Astrocyte of the spinal cord (primary cell): ENCODE measurements around the gene OVOL2.

Experiments used
- DNase-seq: peaks from one replicate; pipeline ENCODE4 v3.0.0; 2011; ENCODE audit warnings: low read depth, low spot score
- H3K4me3 ChIP-seq: 2 replicates; pipeline ENCODE4 v1.5.1; 2011; ENCODE audit warnings: low read depth, mild to moderate bottlenecking, low read length, moderate library complexity
- CTCF ChIP-seq: IDR thresholded peaks from 2 replicates; pipeline ENCODE4 v1.5.1; 2012; ENCODE audit warnings: low read depth, mild to moderate bottlenecking, low read length, inconsistent platforms
- in situ Hi-C: cut with HindIII; loops from 2 replicates; pipeline ENCODE4 v1.10.0; 2017; ENCODE audit warnings: low sequenced_read_pairs

The OVOL2 gene

DNA sequence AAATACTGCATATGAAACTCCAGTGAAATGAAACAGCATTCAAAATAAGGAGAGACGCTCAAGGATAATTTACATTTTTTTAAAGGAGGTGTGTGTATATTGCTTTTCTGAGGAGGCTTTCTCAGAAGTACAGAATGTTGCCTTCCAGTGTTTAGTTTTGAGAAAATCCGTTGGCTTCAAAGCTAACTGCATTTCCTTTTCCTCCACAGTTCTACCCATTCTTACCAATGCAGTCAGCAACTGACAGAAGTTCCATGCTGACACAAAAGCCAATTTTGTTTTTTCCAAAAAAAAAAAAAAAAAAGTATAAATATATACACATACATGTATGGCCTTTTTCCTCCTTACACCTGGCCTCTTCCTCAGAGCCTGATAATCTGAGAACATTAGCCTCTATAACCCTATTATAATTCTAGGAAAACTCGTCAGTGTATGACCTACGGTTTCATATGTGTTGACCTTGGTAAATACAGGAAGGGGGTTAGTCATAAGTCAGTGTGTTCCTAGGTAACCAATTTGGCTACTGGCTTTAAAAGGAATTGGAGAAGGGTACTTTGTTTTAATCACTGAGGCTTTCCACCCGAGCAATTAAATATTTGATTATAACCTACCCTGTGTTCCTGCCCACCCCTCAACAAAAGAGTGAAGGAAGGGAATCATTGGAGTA is 64.7 kb downstream of the OVOL2 start:
- in situ Hi-C loops, result no loop called here
- DNase-seq, result no peak
- no peak for TF ChIP-seq CTCF

GRCh38 chr20:17992224-17992637 is 65.5 kb downstream of the OVOL2 start:
- H3K4me3 ChIP-seq, result no peak overlapping the region
- DNase-seq, result no peak
- TF ChIP-seq CTCF, result no peak
- in situ Hi-C loops, result no loop called here

More for the DNA sequence above, 64.7 kb downstream of the OVOL2 start:
- H3K4me3 ChIP-seq, result no peak overlapping the region

GRCh38 chr20:17990278-17990972 is 67.3 kb downstream of the OVOL2 start:
- in situ Hi-C loops, result no loop called here
- DNase-seq, result no peak
- no peak overlapping the region for H3K4me3 ChIP-seq
- TF ChIP-seq CTCF, result no peak

DNA sequence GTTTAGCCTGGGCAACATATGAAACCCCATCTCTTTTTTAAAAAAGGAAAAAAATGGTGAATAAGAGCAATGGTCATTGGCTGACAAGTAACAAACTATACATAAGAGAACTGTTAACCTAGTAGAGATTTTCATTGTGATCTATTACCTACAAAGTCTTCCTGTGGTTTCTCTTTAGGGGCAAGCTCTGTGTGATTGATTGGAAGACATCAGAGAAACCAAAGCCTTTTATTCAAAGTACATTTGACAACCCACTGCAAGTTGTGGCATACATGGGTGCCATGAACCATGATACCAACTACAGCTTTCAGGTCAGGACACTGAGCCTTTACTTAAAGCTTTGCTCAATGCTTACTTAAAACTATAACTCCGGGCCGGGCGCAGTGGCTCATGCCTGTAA is 69.7 kb downstream of the OVOL2 start:
- H3K4me3 ChIP-seq, result no peak overlapping the region
- TF ChIP-seq CTCF, result no peak
- DNase-seq, result no peak
- in situ Hi-C loops, result no loop called here

DNA sequence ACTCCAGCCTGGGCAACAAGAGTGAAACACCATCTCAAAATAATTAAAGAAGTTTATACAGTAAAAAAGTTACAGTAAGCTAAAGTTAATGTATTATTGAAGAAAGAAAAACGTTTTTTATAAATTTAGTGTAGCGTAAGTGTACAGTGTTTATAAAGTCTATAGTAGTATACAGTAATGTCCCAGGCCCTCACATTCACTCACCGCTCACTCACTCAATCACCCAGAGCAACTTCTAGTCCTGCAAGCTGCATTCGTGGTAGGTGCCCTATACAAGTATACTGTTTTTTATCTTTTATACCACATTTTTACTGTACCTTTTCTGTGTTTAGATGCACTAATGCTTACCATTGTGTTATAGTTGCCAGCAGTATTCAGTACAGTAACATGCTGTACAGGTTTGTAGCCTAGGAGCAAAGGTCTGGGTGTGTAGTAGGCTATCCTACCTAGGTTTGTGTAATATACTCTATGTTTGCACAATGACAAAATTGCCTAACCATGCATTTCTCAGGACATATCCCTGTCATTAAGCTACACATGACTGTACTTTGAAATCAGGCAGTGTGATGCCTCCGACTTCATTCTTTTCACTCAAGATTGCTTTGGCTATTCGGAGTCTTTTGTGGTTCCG is 72.2 kb downstream of the OVOL2 start:
- H3K4me3 ChIP-seq, result no peak overlapping the region
- in situ Hi-C loops, result no loop called here
- no peak for DNase-seq
- TF ChIP-seq CTCF, result no peak

DNA sequence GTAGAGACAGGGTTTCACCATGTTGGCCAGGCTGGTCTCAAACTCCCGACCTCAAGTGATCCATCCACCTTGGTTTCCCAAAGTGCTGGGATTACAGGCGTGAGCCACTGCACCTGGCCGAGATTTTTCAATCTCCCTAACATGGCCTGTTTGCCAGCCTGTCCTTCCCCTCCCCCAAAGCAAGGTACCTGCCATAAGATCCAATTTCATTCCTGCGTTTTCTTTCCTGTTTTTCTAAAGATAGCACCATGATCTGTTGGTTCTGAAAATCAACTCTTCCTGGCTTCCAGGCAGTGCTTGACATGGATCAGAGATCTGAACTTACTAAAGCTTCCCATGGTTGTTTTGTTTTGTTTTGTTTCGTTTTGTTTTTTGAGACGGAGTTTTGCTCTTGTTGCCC is 81.4 kb downstream of the OVOL2 start:
- in situ Hi-C loops, result no loop called here
- TF ChIP-seq CTCF, result no peak
- DNase-seq, result no peak
- H3K4me3 ChIP-seq, result no peak overlapping the region
